HCT116 (cell line): ENCODE data around the gene HDAC1. TPM values are rescaled to one million over a fixed set of nuclear protein-coding genes. Genes with fewer than 3 reads are reported as not detected.

ENCODE experiments used
- ATAC-seq: fragments of 200-7000 bp; cut with Tn5 transposase; 2 replicates; pipeline ENCODE4 v1.9.1; 2020; ENCODE audit warnings: mild to moderate bottlenecking, moderate library complexity
- BruUV-seq: library from RNA; stranded (reverse); fragments of 400-500 nt; replicated peaks from 2 replicates; lab custom pipeline; 2021; lab: Mats Ljungman, UMichigan
- CTCF ChIA-PET: fragments of 300-600 bp; sonication (Branson Sonifier 250); formaldehyde crosslinking; loops from one replicate; lab custom pipeline; 2021; ENCODE audit warnings: antibody characterized with exemption; lab: Charles Lee
- POLR2A ChIA-PET: fragments of 300-600, 350-600 bp; sonication (Branson Sonifier 250); formaldehyde crosslinking; loops from one replicate; lab custom pipeline; 2021; ENCODE audit warnings: antibody characterized with exemption; lab: Charles Lee
- RAD21 ChIA-PET, 2 experiments: fragments of 300-600 bp; sonication (Branson Sonifier 250); formaldehyde crosslinking; loops; one replicate each; lab custom pipeline; 2023; ENCODE audit warnings: low total read pairs in 2 of 2; ENCODE audit not compliant: uncharacterized antibody in 2 of 2, unreplicated experiment in 2 of 2, low non-redundant PET in 1 of 2; lab: Charles Lee
- DNase-seq: peaks from one replicate; pipeline ENCODE4 v3.0.0-alpha.2; 2010; ENCODE audit warnings: low read depth, low spot score
- H2AFZ ChIP-seq: fragments of 200-600 bp; shearing (Covaris generic), sonication (generic); 2 replicates; pipeline ENCODE4 v1.6.1; 2017; ENCODE audit warnings: low read depth, mixed run types, mixed read lengths, antibody characterized with exemption, low read length; ENCODE audit not compliant: poor library complexity, severe bottlenecking
- H3K27ac ChIP-seq: 2 replicates; pipeline ENCODE4 v1.5.1; 2012; ENCODE audit warnings: low read depth, low read length
- H3K27me3 ChIP-seq: fragments of 200-600 bp; sonication (generic); 2 replicates; pipeline ENCODE4 v1.6.1; 2016; ENCODE audit warnings: mixed run types, low read length, mixed read lengths; ENCODE audit not compliant: insufficient read depth
- H3K36me3 ChIP-seq, 2 experiments: fragments of 200-500 bp in 1 of 2; fragments of 200-600 bp in 1 of 2; sonication (Bioruptor generic) in 1 of 2; sonication (generic) in 1 of 2; 2 replicates each; pipeline versions ENCODE4 v1.5.1 to v1.6.1; 2014 to 2016; ENCODE audit warnings: low read length in 2 of 2, inconsistent platforms in 1 of 2, mixed read lengths in 1 of 2, mixed run types in 1 of 2; ENCODE audit not compliant: insufficient read depth in 2 of 2, control insufficient read depth in 1 of 2
- H3K4me1 ChIP-seq, 2 experiments: fragments of 200-600 bp in 1 of 2; sonication (generic) in 1 of 2; 2 replicates each; pipeline versions ENCODE4 v1.5.1 to v1.6.1; 2012 to 2017; ENCODE audit warnings: low read length in 2 of 2, inconsistent platforms in 1 of 2, mild to moderate bottlenecking in 1 of 2, mixed read lengths in 1 of 2, mixed run types in 1 of 2, moderate library complexity in 1 of 2; ENCODE audit not compliant: insufficient read depth in 2 of 2, control insufficient read depth in 1 of 2
- H3K4me2 ChIP-seq: fragments of 200-600 bp; sonication (generic); 2 replicates; pipeline ENCODE4 v1.6.1; 2017; ENCODE audit warnings: mixed run types, low read length, mixed read lengths
- H3K4me3 ChIP-seq, 2 experiments: fragments of 200-600 bp in 1 of 2; sonication (generic) in 1 of 2; replicated peaks in 1 of 2; 2 replicates each; pipeline ENCODE4 v1.5.1; 2011 to 2016; ENCODE audit warnings: low read length in 2 of 2, control low read depth in 1 of 2, low read depth in 1 of 2, mild to moderate bottlenecking in 1 of 2, mixed read lengths in 1 of 2, mixed run types in 1 of 2
- H3K79me2 ChIP-seq: fragments of 200-600 bp; sonication (generic); 2 replicates; pipeline ENCODE4 v1.6.1; 2017; ENCODE audit warnings: mild to moderate bottlenecking, mixed run types, low read length, moderate library complexity, mixed read lengths; ENCODE audit not compliant: insufficient read depth
- H3K9ac ChIP-seq: fragments of 200-600 bp; sonication (generic); 2 replicates; pipeline ENCODE4 v1.6.1; 2016; ENCODE audit warnings: low read length, mixed read lengths
- H3K9me2 ChIP-seq: fragments of 200-600 bp; sonication (generic), shearing (Covaris generic); 2 replicates; pipeline ENCODE4 v1.6.1; 2017; ENCODE audit warnings: mixed run types, mild to moderate bottlenecking, moderate library complexity; ENCODE audit not compliant: insufficient read depth
- H3K9me3 ChIP-seq, 2 experiments: fragments of 200-500 bp in 1 of 2; fragments of 200-600 bp in 1 of 2; sonication (Bioruptor generic) in 1 of 2; sonication (generic) in 1 of 2; 2 replicates each; pipeline ENCODE4 v1.6.1; 2014 to 2017; ENCODE audit warnings: low read length in 2 of 2, mixed read lengths in 2 of 2, inconsistent platforms in 1 of 2, low read depth in 1 of 2, mild to moderate bottlenecking in 1 of 2, mixed run types in 1 of 2, moderate library complexity in 1 of 2; ENCODE audit not compliant: control insufficient read depth in 1 of 2, insufficient read depth in 1 of 2
- H4K20me1 ChIP-seq: fragments of 200-600 bp; sonication (generic), shearing (Covaris generic); 2 replicates; pipeline ENCODE4 v1.6.1; 2017; ENCODE audit warnings: mixed run types, mild to moderate bottlenecking, moderate library complexity; ENCODE audit not compliant: insufficient read depth
- CBX3 ChIP-seq: IDR thresholded peaks from 2 replicates; pipeline ENCODE4 v1.6.1; 2012; ENCODE audit warnings: low read depth
- EGR1 ChIP-seq: IDR thresholded peaks from 2 replicates; pipeline ENCODE4 v1.6.1; 2012; ENCODE audit warnings: low read depth
- ELF1 ChIP-seq: IDR thresholded peaks from 2 replicates; pipeline ENCODE4 v1.6.1; 2012; ENCODE audit warnings: low read depth, borderline replicate concordance
- EZH2 ChIP-seq: fragments of 200-600 bp; sonication (generic); IDR thresholded peaks from 2 replicates; pipeline ENCODE4 v1.6.1; 2017; ENCODE audit warnings: antibody characterized with exemption, mixed run types
- EZH2phosphoT487 ChIP-seq: fragments of 200-600 bp; IDR thresholded peaks from 2 replicates; pipeline ENCODE4 v1.6.1; 2018; ENCODE audit warnings: antibody characterized with exemption, borderline replicate concordance
- POLR2A ChIP-seq: IDR thresholded peaks from 2 replicates; pipeline ENCODE4 v1.7.0; 2011; ENCODE audit warnings: borderline replicate concordance; ENCODE audit not compliant: insufficient read depth, insufficient read length; ENCODE audit errors: extremely low read depth
- POLR2AphosphoS5 ChIP-seq: IDR thresholded peaks from 2 replicates; pipeline ENCODE4 v1.6.1; 2011; ENCODE audit warnings: mild to moderate bottlenecking, low read depth, low read length, moderate library complexity
- RAD21 ChIP-seq: IDR thresholded peaks from 2 replicates; pipeline ENCODE4 v1.6.1; 2012; ENCODE audit warnings: low read depth, mild to moderate bottlenecking
- SRF ChIP-seq: IDR thresholded peaks from 2 replicates; pipeline ENCODE4 v1.6.1; 2012; ENCODE audit warnings: low read depth
- YY1 ChIP-seq: IDR thresholded peaks from 2 replicates; pipeline ENCODE4 v1.6.1; 2011; ENCODE audit warnings: low read length, low read depth, moderate library complexity, mild to moderate bottlenecking; ENCODE audit not compliant: insufficient replicate concordance; ENCODE audit errors: extremely low read depth
- ZBTB33 ChIP-seq: IDR thresholded peaks from 2 replicates; pipeline ENCODE4 v1.6.1; 2011; ENCODE audit warnings: mild to moderate bottlenecking, low read length, moderate library complexity; ENCODE audit not compliant: insufficient replicate concordance; ENCODE audit errors: extremely low read depth
- ZFX ChIP-seq: fragments of 450-650 bp; IDR thresholded peaks from 2 replicates; pipeline ENCODE4 v1.6.1; 2017
- ZNF274 ChIP-seq: fragments of 200-500 bp; sonication (Bioruptor generic); IDR thresholded peaks from 2 replicates; pipeline ENCODE4 v1.6.1; 2014; ENCODE audit warnings: mild to moderate bottlenecking, low read depth, low read length, inconsistent platforms
- intact Hi-C: fragments of 100-400 bp; cut with micrococcal nuclease; formaldehyde crosslinking; loops from 2 replicates; pipeline ENCODE4 v1.10.0; 2022
- total RNA-seq: library from RNA; stranded (reverse); gene quantifications from one replicate; pipeline ENCODE4 v1.2.1, GENCODE V29; 2021; ENCODE audit not compliant: unreplicated experiment
- TF ChIP-seq, protein P1 (sequence below): IDR thresholded peaks from 2 replicates; pipeline ENCODE4 v1.6.1; 2012
- TF ChIP-seq, protein P2 (sequence below): IDR thresholded peaks from 2 replicates; pipeline ENCODE4 v1.6.1; 2012; ENCODE audit warnings: low read depth

Gene HDAC1
- total RNA-seq, 1 experiment from 2014 or later, result 232 TPM

DNA sequence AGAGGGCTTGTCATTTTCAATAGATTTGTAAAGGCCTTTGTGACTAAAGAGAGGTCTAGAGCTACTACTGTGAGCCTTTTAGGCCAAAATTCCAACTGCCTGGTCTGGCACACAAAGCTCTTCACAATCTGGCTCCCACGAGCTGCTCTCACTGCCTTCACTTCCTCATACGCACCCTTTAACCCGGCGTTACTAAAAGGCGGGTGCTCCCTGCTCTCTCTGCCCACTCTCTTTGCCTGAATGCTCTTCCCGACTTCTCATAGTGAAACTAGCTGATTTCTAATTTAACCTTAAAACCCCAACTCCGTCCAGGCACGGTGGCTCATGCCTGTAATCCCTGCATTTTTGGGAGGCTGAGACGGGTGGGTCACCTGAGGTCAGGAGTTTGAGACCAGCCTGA, 88.2 kb downstream of the HDAC1 start:
- DNase-seq (no peak), ATAC-seq (no peak)
- no TSS peak for BruUV-seq
- no peaks in the 10 kb centered on the region for H4K20me1 ChIP-seq
- no peak overlapping the region for H3K4me2 ChIP-seq
- no peaks in the 10 kb centered on the region for H3K9me2 ChIP-seq
- ChIA-PET POLR2A (no interaction called here), CTCF (no interaction called here), RAD21 (no interaction called here)
- no peaks in the 10 kb centered on the region for H3K4me1 ChIP-seq
- H3K27me3 ChIP-seq, result no peaks in the 10 kb centered on the region
- no peaks in the 10 kb centered on the region for H3K79me2 ChIP-seq
- H3K36me3 ChIP-seq, result peaks cover 18 to 55% of the 10 kb centered on the region in 2 experiments
- no peak overlapping the region for H3K27ac ChIP-seq
- TF ChIP-seq, protein P1, sequence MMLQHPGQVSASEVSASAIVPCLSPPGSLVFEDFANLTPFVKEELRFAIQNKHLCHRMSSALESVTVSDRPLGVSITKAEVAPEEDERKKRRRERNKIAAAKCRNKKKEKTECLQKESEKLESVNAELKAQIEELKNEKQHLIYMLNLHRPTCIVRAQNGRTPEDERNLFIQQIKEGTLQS, result no peak
- TF ChIP-seq POLR2AphosphoS5 (no peak), ELF1 (no peak), RAD21 (no peak), SRF (no peak), CBX3 (no peak), EZH2phosphoT487 (no peak), ZNF274 (no peak), ZBTB33 (no peak), ZFX (no peak), POLR2A (no peak), EZH2 (no peak), EGR1 (no peak), YY1 (no peak)
- TF ChIP-seq, protein P2, sequence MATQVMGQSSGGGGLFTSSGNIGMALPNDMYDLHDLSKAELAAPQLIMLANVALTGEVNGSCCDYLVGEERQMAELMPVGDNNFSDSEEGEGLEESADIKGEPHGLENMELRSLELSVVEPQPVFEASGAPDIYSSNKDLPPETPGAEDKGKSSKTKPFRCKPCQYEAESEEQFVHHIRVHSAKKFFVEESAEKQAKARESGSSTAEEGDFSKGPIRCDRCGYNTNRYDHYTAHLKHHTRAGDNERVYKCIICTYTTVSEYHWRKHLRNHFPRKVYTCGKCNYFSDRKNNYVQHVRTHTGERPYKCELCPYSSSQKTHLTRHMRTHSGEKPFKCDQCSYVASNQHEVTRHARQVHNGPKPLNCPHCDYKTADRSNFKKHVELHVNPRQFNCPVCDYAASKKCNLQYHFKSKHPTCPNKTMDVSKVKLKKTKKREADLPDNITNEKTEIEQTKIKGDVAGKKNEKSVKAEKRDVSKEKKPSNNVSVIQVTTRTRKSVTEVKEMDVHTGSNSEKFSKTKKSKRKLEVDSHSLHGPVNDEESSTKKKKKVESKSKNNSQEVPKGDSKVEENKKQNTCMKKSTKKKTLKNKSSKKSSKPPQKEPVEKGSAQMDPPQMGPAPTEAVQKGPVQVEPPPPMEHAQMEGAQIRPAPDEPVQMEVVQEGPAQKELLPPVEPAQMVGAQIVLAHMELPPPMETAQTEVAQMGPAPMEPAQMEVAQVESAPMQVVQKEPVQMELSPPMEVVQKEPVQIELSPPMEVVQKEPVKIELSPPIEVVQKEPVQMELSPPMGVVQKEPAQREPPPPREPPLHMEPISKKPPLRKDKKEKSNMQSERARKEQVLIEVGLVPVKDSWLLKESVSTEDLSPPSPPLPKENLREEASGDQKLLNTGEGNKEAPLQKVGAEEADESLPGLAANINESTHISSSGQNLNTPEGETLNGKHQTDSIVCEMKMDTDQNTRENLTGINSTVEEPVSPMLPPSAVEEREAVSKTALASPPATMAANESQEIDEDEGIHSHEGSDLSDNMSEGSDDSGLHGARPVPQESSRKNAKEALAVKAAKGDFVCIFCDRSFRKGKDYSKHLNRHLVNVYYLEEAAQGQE, result no peak
- intact Hi-C loops, result no loop called here
- no peaks in the 10 kb centered on the region for H3K9me3 ChIP-seq
- no peak overlapping the region for H3K9ac ChIP-seq
- H3K4me3 ChIP-seq, result no peak overlapping the region
- no peak overlapping the region for H2AFZ ChIP-seq
